Brain pericyte (primary cell): ENCODE measurements around the gene DLX3.

ENCODE experiments used
- DNase-seq: peaks from one replicate; pipeline ENCODE4 v3.0.0-alpha.2; 2012; ENCODE audit warnings: low read depth, low spot score

DLX3 gene

GRCh38 chr17:49973271-49973615 is 21.8 kb downstream of the DLX3 start:
- DNase-seq, result no peak

- DNase-seq, result no peak
Measured at GRCh38 chr17:49972486-49973270, 22.3 kb downstream of the DLX3 start.

- DNase-seq, result no peak
Measured at GRCh38 chr17:49971848-49972485, 23.1 kb downstream of the DLX3 start.

- DNase-seq, result no peak
Measured at GRCh38 chr17:49971199-49971847, 23.7 kb downstream of the DLX3 start.

GRCh38 chr17:49970498-49970897 is 24.5 kb downstream of the DLX3 start:
- no peak for DNase-seq

- no peak for DNase-seq
Measured at GRCh38 chr17:49969795-49970389, 25.1 kb downstream of the DLX3 start.

GRCh38 chr17:49969134-49969759 is 25.8 kb downstream of the DLX3 start, which contains the start of gene DLX4:
DLX4 (plus strand) TSS chr17:49969190; CDS start chr17:49969469, 279 bp downstream.
- no peak for DNase-seq

GRCh38 chr17:49968405-49969133 is 26.5 kb downstream of the DLX3 start:
- DNase-seq, result no peak

GRCh38 chr17:49967621-49968404 is 27.2 kb downstream of the DLX3 start:
- DNase-seq, result no peak

GRCh38 chr17:49967205-49967604 is 27.8 kb downstream of the DLX3 start:
- DNase-seq, result no peak

GRCh38 chr17:49966767-49967166 is 28.3 kb downstream of the DLX3 start:
- DNase-seq, result no peak

GRCh38 chr17:49965524-49965909 is 29.5 kb downstream of the DLX3 start:
- no peak for DNase-seq

GRCh38 chr17:49964769-49965523 is 30.1 kb downstream of the DLX3 start:
- DNase-seq, result no peak

GRCh38 chr17:49964303-49964768 is 30.7 kb downstream of the DLX3 start:
- DNase-seq, result no peak

GRCh38 chr17:49963626-49964302 is 31.3 kb downstream of the DLX3 start:
- DNase-seq, result no peak

- no peak for DNase-seq
Measured at GRCh38 chr17:49963309-49963625, 31.8 kb downstream of the DLX3 start.

GRCh38 chr17:49962599-49963308 is 32.3 kb downstream of the DLX3 start:
- no peak for DNase-seq

- no peak for DNase-seq
Measured at GRCh38 chr17:49959183-49959935, 35.7 kb downstream of the DLX3 start.
